Natural killer cell (primary cell): ENCODE results near the gene XIRP1. TPM values are rescaled to one million over a fixed set of nuclear protein-coding genes. Genes with fewer than 3 reads are reported as not detected.

ENCODE experiments used
- ATAC-seq, 3 donors: fragments of 150-1000 bp in 2 of 3; fragments of 200-7000 bp in 1 of 3; cut with Tn5 transposase; 1 replicate in 1 of 3; 2 replicates in 2 of 3; pipeline ENCODE4 v1.10.0; 2021; ENCODE audit warnings: mild to moderate bottlenecking in 2 of 3, moderate library complexity in 2 of 3
- DNase-seq, 2 donors: peaks; one replicate each; pipeline versions ENCODE4 v3.0.0 to v3.0.0-alpha.2; 2013 to 2021; ENCODE audit warnings: mixed read lengths in 1 of 2
- H3K27ac ChIP-seq: one replicate; pipeline ENCODE4 v1.5.1; 2013; ENCODE audit warnings: mild to moderate bottlenecking, low read length
- H3K27me3 ChIP-seq: one replicate; pipeline ENCODE4 v1.6.1; 2013; ENCODE audit warnings: low read length; ENCODE audit not compliant: control insufficient read depth, insufficient read depth
- H3K36me3 ChIP-seq: one replicate; pipeline ENCODE4 v1.6.1; 2013; ENCODE audit warnings: low read length; ENCODE audit not compliant: control insufficient read depth, insufficient read depth
- H3K4me1 ChIP-seq: one replicate; pipeline ENCODE4 v1.6.1; 2013; ENCODE audit warnings: low read length; ENCODE audit not compliant: control insufficient read depth, insufficient read depth
- H3K4me3 ChIP-seq: one replicate; pipeline ENCODE4 v1.5.1; 2013; ENCODE audit warnings: low read length
- H3K9me3 ChIP-seq: one replicate; pipeline ENCODE4 v1.6.1; 2013; ENCODE audit warnings: low read length; ENCODE audit not compliant: control insufficient read depth, insufficient read depth
- H3K27ac Mint-ChIP-seq, 2 donors: one replicate each; pipeline ENCODE4 v1.8.0; 2022; ENCODE audit warnings: mild to moderate bottlenecking in 2 of 2, mixed read lengths in 2 of 2, moderate library complexity in 1 of 2
- H3K27me3 Mint-ChIP-seq, 2 donors: one replicate each; pipeline ENCODE4 v1.8.0; 2022; ENCODE audit warnings: low read depth in 2 of 2, mixed read lengths in 2 of 2
- H3K36me3 Mint-ChIP-seq: one replicate; pipeline ENCODE4 v1.8.0; 2022; ENCODE audit warnings: mixed read lengths
- H3K4me1 Mint-ChIP-seq, 2 donors: one replicate each; pipeline ENCODE4 v1.8.0; 2022; ENCODE audit warnings: mixed read lengths in 2 of 2
- H3K4me3 Mint-ChIP-seq: one replicate; pipeline ENCODE4 v1.8.0; 2022; ENCODE audit warnings: mild to moderate bottlenecking, moderate library complexity, mixed read lengths
- H3K9me3 Mint-ChIP-seq, 2 donors: one replicate each; pipeline ENCODE4 v1.8.0; 2022; ENCODE audit warnings: mixed read lengths in 2 of 2
- WGBS: methylation state at CpG from one replicate; pipeline ENCODE4 v1.1.7; 2013; ENCODE audit warnings: missing lambda C conversion rate; ENCODE audit not compliant: insufficient coverage; 5-methylcytosine and 5-hydroxymethylcytosine counted together
- intact Hi-C: fragments of 100-400 bp; cut with micrococcal nuclease; formaldehyde crosslinking; loops from one replicate; pipeline ENCODE4 v1.14.2; 2022
- total RNA-seq, 4 donors: library from RNA; stranded (reverse); fragments of 120-200 nt in 1 of 4; gene quantifications; one replicate each; pipeline versions ENCODE4 v1.2.3 to v1.2.4, GENCODE V29; 2013 to 2022
- TF ChIP-seq, protein P1 (sequence below): fragments of 200-600 bp; IDR thresholded peaks from one replicate; pipeline ENCODE4 v1.8.0; 2022; ENCODE audit warnings: antibody characterized with exemption

XIRP1 gene
- total RNA-seq, 3 donors from 2014 or later (not counting 1 experiment from before 2014, with no cell fraction given) = 0.14 to 0.40 (median 0.24) TPM

- WGBS = 87% methylated on average over 3 of the region's 3 CpGs
- Mint-ChIP-seq H3K4me3 (no peak overlapping the region), H3K9me3 (no peaks in the 10 kb centered on the region), H3K27me3 (no peaks in the 10 kb centered on the region), H3K4me1 (peaks cover 86 to 87% of the 10 kb centered on the region in 2 donors), H3K36me3 (no peaks in the 10 kb centered on the region), H3K27ac (peak overlapping the region; percentile 86 to 89)
- DNase-seq (no peak), ATAC-seq (no peak)
- no peaks in the 10 kb centered on the region for H3K36me3 ChIP-seq
- H3K27ac ChIP-seq = no peak overlapping the region
- no peaks in the 10 kb centered on the region for H3K27me3 ChIP-seq
- no peaks in the 10 kb centered on the region for H3K9me3 ChIP-seq
- TF ChIP-seq, protein P1, sequence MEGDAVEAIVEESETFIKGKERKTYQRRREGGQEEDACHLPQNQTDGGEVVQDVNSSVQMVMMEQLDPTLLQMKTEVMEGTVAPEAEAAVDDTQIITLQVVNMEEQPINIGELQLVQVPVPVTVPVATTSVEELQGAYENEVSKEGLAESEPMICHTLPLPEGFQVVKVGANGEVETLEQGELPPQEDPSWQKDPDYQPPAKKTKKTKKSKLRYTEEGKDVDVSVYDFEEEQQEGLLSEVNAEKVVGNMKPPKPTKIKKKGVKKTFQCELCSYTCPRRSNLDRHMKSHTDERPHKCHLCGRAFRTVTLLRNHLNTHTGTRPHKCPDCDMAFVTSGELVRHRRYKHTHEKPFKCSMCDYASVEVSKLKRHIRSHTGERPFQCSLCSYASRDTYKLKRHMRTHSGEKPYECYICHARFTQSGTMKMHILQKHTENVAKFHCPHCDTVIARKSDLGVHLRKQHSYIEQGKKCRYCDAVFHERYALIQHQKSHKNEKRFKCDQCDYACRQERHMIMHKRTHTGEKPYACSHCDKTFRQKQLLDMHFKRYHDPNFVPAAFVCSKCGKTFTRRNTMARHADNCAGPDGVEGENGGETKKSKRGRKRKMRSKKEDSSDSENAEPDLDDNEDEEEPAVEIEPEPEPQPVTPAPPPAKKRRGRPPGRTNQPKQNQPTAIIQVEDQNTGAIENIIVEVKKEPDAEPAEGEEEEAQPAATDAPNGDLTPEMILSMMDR = no peak
- H3K4me3 ChIP-seq = no peak overlapping the region
- intact Hi-C loops = no loop called here
- H3K4me1 ChIP-seq = peaks cover 41% of the 10 kb centered on the region
Measured at GRCh38 chr3:39219702-39220101, 27.3 kb upstream of the XIRP1 start.

DNA sequence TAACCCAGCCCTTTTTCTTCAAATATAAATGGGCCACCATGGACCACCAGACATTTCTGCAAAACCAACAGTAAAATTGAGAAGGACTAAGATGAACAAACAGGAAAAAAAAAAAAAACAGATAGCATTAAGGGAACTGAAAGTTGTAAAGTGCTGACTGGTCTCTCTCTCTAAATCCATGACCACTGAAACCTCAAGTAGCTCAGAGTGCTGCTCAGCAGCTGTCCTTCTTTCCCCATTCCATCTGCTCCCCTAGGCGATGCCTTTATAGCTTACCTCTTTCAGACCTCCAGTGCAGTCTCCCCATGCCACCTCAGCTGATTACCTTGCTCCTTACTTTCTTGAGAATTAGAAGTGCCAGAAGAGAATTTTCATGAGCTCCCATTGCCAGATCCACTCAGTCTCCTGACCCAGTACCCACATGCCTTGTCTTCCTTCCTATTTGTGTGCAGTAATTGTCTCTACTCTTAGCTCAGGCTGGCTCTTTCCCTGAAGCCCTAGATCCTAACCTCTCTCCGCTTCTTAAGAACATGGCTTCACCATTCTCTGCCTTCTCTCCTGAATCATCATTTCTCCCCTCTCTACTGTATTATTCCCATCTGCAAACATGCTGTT, 23.9 kb upstream of the XIRP1 start:
- peak overlapping the region; percentile 0 to 73 for H3K27ac Mint-ChIP-seq

DNA sequence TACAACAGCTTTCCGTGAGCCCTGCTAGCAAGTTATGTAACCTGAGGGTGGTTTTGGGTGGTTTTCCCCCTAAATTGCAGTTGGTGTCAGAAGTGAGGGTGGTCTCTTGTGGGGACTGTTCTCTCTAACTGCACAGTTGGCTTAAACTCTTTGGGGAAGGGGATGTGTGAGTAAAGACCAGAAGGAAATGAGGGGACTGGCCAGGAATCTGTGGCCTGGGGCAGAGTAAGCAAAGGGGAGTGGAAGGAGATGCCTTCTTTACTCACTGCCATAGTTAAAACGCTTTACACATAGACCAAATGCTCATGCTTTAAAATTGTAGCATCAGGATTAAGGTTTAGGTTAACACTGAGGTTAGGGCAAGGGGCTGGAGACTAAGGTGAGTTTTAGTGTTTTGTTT, 21.2 kb upstream of the XIRP1 start:
- Mint-ChIP-seq H3K27me3 (no peaks in the 10 kb centered on the region), H3K9me3 (no peaks in the 10 kb centered on the region), H3K4me3 (no peak overlapping the region), H3K4me1 (peaks cover 69 to 74% of the 10 kb centered on the region in 2 donors), H3K27ac (peak overlapping the region; percentile 56 to 69), H3K36me3 (no peaks in the 10 kb centered on the region)
- 80% methylated on average over 2 of the region's 2 CpGs for WGBS
- ATAC-seq = no peak
- Histone ChIP-seq H3K4me1 (peaks cover 33% of the 10 kb centered on the region), H3K9me3 (peaks cover 2% of the 10 kb centered on the region), H3K27ac (no peak overlapping the region), H3K4me3 (no peak overlapping the region), H3K27me3 (no peaks in the 10 kb centered on the region), H3K36me3 (no peaks in the 10 kb centered on the region)
- TF ChIP-seq, protein P1 = no peak
- DNase-seq = no peak
- intact Hi-C loops = no loop called here

More for the DNA sequence above, 23.9 kb upstream of the XIRP1 start:
- Histone ChIP-seq H3K4me1 (peaks cover 35% of the 10 kb centered on the region), H3K9me3 (no peaks in the 10 kb centered on the region), H3K27ac (no peak overlapping the region), H3K36me3 (no peaks in the 10 kb centered on the region), H3K4me3 (no peak overlapping the region), H3K27me3 (no peaks in the 10 kb centered on the region)
- TF ChIP-seq, protein P1 = no peak
- Mint-ChIP-seq H3K27me3 (no peaks in the 10 kb centered on the region), H3K36me3 (no peaks in the 10 kb centered on the region), H3K9me3 (no peaks in the 10 kb centered on the region), H3K4me3 (peak overlapping the region; percentile 8), H3K4me1 (peaks cover 66 to 75% of the 10 kb centered on the region in 2 donors)
- ATAC-seq = peak; percentile 48 to 59 (median 48)
- intact Hi-C loops = no loop called here
- no peak for DNase-seq
- WGBS = 52% methylated on average over 2 of the region's 2 CpGs

- no peaks in the 10 kb centered on the region for H3K27me3 ChIP-seq
- H3K9me3 ChIP-seq = peaks cover 2% of the 10 kb centered on the region
- no peak overlapping the region for H3K4me3 Mint-ChIP-seq
- H3K4me1 ChIP-seq = peaks cover 37% of the 10 kb centered on the region
- no CpG with 5 or more reads among the region's 1 CpG for WGBS
- H3K36me3 Mint-ChIP-seq = no peaks in the 10 kb centered on the region
- H3K27ac ChIP-seq = no peak overlapping the region
- H3K9me3 Mint-ChIP-seq = no peaks in the 10 kb centered on the region
- H3K27me3 Mint-ChIP-seq = no peaks in the 10 kb centered on the region
- intact Hi-C loops = no loop called here
- no peak overlapping the region for H3K4me3 ChIP-seq
- no peak for DNase-seq
- no peak overlapping the region for H3K27ac Mint-ChIP-seq
- no peak for ATAC-seq
- TF ChIP-seq, protein P1 = no peak
- H3K36me3 ChIP-seq = no peaks in the 10 kb centered on the region
- peaks cover 74 to 76% of the 10 kb centered on the region in 2 donors for H3K4me1 Mint-ChIP-seq
Measured at GRCh38 chr3:39212665-39213064, 20.3 kb upstream of the XIRP1 start.
